ENCODE measurements around the gene SPHK2.

DNA sequence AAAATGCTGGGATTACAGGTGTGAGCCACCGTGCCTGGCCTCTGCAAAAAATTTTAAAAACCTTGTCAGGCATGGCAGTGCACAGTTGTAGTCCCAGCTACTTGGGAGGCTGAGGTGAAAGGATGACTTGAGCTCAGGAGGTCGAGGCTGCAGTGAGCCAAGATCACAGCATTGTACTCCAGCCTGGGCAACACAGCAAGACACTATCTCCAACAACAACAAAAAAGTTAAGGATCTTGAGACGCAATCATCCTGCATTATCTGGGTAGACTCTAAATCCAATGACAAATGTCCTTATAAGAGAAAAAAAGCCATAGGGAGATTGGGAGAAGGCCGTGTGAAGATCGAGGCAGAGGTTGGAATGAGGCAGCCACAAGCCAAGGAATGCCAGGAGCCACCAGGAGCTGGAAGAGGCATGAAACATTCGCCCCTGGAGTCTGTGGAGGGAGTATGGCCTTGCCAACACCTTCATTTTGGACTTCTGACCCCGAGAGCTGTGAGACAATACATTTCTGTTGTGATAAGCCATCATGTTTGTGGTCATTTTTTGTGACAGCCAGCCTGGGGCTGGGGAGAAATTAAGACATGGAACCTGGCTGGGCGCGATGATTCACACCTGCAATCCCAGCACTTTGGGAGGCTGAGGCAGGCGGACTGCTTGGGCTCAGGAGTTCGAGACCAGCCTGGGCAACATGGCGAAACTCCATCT is 31.8 kb downstream of the SPHK2 start:
- TF ChIP-seq, protein P1, sequence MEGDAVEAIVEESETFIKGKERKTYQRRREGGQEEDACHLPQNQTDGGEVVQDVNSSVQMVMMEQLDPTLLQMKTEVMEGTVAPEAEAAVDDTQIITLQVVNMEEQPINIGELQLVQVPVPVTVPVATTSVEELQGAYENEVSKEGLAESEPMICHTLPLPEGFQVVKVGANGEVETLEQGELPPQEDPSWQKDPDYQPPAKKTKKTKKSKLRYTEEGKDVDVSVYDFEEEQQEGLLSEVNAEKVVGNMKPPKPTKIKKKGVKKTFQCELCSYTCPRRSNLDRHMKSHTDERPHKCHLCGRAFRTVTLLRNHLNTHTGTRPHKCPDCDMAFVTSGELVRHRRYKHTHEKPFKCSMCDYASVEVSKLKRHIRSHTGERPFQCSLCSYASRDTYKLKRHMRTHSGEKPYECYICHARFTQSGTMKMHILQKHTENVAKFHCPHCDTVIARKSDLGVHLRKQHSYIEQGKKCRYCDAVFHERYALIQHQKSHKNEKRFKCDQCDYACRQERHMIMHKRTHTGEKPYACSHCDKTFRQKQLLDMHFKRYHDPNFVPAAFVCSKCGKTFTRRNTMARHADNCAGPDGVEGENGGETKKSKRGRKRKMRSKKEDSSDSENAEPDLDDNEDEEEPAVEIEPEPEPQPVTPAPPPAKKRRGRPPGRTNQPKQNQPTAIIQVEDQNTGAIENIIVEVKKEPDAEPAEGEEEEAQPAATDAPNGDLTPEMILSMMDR (IDR thresholded peaks at IDR 0.05): no peak
- TF ChIP-seq POLR2A (IDR thresholded peaks at IDR 0.05) (no peak), POLR2AphosphoS5 (IDR thresholded peaks at IDR 0.05) (no peak)

All from upper lobe of left lung (tissue), 4 donors.